KOPT-K1 (cell line): Measurements from ENCODE around the gene CYP20A1.
"Not testable (repeated sequence)": the region's sequence is repeated elsewhere in the genome, so short reads cannot be mapped to it uniquely, and the experiment has no call there.

Source experiments
- H3K27ac ChIP-seq: fragments of 200-600 bp; sonication (generic); 2 replicates; pipeline ENCODE4 v1.5.1; 2016; ENCODE audit warnings: antibody characterized with exemption, mild to moderate bottlenecking, low read depth, low read length; ENCODE audit not compliant: poor library complexity, severe bottlenecking
- H3K36me3 ChIP-seq: fragments of 200-600 bp; sonication (generic); 2 replicates; pipeline ENCODE4 v1.5.1; 2017; ENCODE audit warnings: antibody characterized with exemption, mild to moderate bottlenecking, low read length, moderate library complexity; ENCODE audit not compliant: insufficient read depth
- H3K9me3 ChIP-seq: fragments of 200-600 bp; sonication (generic); 2 replicates; pipeline ENCODE4 v1.5.1; 2017; ENCODE audit warnings: antibody characterized with exemption, low read length, mild to moderate bottlenecking; ENCODE audit not compliant: insufficient read depth, poor library complexity, severe bottlenecking

The CYP20A1 gene

GRCh38 chr2:203328760-203329540 lies 90.1 kb downstream of the CYP20A1 start:
- Histone ChIP-seq H3K36me3 (0 out of 2 replicates have a peak, but pooled peaks cover under 1% of the 10 kb centered on the region), H3K9me3 (no peaks in the 10 kb centered on the region), H3K27ac (peak overlapping the region; percentile 68)

- H3K36me3 ChIP-seq: peaks cover 10% of the 10 kb centered on the region; the same call in 1 of the 2 replicates
- no peaks in the 10 kb centered on the region for H3K9me3 ChIP-seq
- H3K27ac ChIP-seq: no peak overlapping the region
These were observed 91.6 kb downstream of the CYP20A1 start for GRCh38 chr2:203330434-203330833.

GRCh38 chr2:203338322-203338721 lies 99.5 kb downstream of the CYP20A1 start:
- H3K27ac ChIP-seq: no peak overlapping the region
- H3K36me3 ChIP-seq: peaks cover 21% of the 10 kb centered on the region

GRCh38 chr2:203340791-203341487 lies 102.1 kb downstream of the CYP20A1 start:
- H3K36me3 ChIP-seq: peaks cover 28% of the 10 kb centered on the region
- H3K9me3 ChIP-seq: no peaks in the 10 kb centered on the region
- H3K27ac ChIP-seq: no peak overlapping the region

More at GRCh38 chr2:203338322-203338721, 99.5 kb downstream of the CYP20A1 start:
- no peaks in the 10 kb centered on the region for H3K9me3 ChIP-seq

- Histone ChIP-seq H3K36me3 (peaks cover 20% of the 10 kb centered on the region), H3K9me3 (no peaks in the 10 kb centered on the region), H3K27ac (no peak overlapping the region)
These were observed 103.0 kb downstream of the CYP20A1 start for GRCh38 chr2:203341741-203342310.

- H3K9me3 ChIP-seq, H3K27ac ChIP-seq: not testable (repeated sequence)
- peaks cover 17% of the 10 kb centered on the region for H3K36me3 ChIP-seq
These were observed 103.6 kb downstream of the CYP20A1 start for GRCh38 chr2:203342374-203342773.

- Histone ChIP-seq H3K36me3 (peaks cover 17% of the 10 kb centered on the region), H3K9me3 (no peaks in the 10 kb centered on the region)
These were observed 105.8 kb downstream of the CYP20A1 start for GRCh38 chr2:203344667-203345066.

GRCh38 chr2:203346612-203347011 lies 107.8 kb downstream of the CYP20A1 start:
- Histone ChIP-seq H3K36me3 (peaks cover 17% of the 10 kb centered on the region), H3K9me3 (no peaks in the 10 kb centered on the region), H3K27ac (no peak overlapping the region)

More at GRCh38 chr2:203344667-203345066, 105.8 kb downstream of the CYP20A1 start:
- no peak overlapping the region for H3K27ac ChIP-seq

GRCh38 chr2:203347375-203347774 lies 108.6 kb downstream of the CYP20A1 start:
- peaks cover 17% of the 10 kb centered on the region for H3K36me3 ChIP-seq
- no peak overlapping the region for H3K27ac ChIP-seq
- H3K9me3 ChIP-seq: no peaks in the 10 kb centered on the region

- no peak overlapping the region for H3K27ac ChIP-seq
- H3K36me3 ChIP-seq: peaks cover 5% of the 10 kb centered on the region
- H3K9me3 ChIP-seq: no peaks in the 10 kb centered on the region
These were observed 113.9 kb downstream of the CYP20A1 start for GRCh38 chr2:203352604-203353255.

- Histone ChIP-seq H3K36me3 (peaks cover 11% of the 10 kb centered on the region), H3K27ac (no peak overlapping the region), H3K9me3 (no peaks in the 10 kb centered on the region)
These were observed 116.1 kb downstream of the CYP20A1 start for GRCh38 chr2:203354966-203355365.
